ENCODE measurements around the gene B3GALT6. TPM values are rescaled to one million over a fixed set of nuclear protein-coding genes. Genes with fewer than 3 reads are reported as not detected.

B3GALT6 gene
- total RNA-seq, 2 experiments from 2014 or later = 13.3 to 14.4 TPM

GRCh38 chr1:1240822-1241587 lies 9.0 kb downstream of the B3GALT6 start:
- Mint-ChIP-seq H3K9me3 (no peaks in the 10 kb centered on the region), H3K27ac (no peak overlapping the region), H3K4me1 (no peaks in the 10 kb centered on the region), H3K4me3 (no peak overlapping the region), H3K36me3 (ENCODE audit: low read depth) (no peaks in the 10 kb centered on the region), H3K27me3 (no peaks in the 10 kb centered on the region)
- ChIA-PET CTCF (no interaction called here), POLR2A (interaction anchor here (1.4 kb wide), 1 partner anchor 9 kb away, joined by 3 read pairs; the partner anchor contains the start of genes B3GALT6 and SDF4)
- DNase-seq = no peak

GRCh38 chr1:1241588-1242219 lies 9.7 kb downstream of the B3GALT6 start:
- ChIA-PET CTCF (interaction anchor here (0.9 kb wide), 1 partner anchor 119 kb away, joined by 4 read pairs; no protein-coding TSS in a partner anchor), POLR2A (interaction anchor here (0.5 to 1.4 kb wide), 2 partner anchors 10 to 162 kb away, joined by 3 read pairs; partner anchors contain the start of genes B3GALT6 and SDF4)
- H3K27ac Mint-ChIP-seq = no peak overlapping the region
- DNase-seq = no peak
- H3K9me3 Mint-ChIP-seq = no peaks in the 10 kb centered on the region
- no peaks in the 10 kb centered on the region for H3K36me3 Mint-ChIP-seq (ENCODE audit: low read depth)
- no peaks in the 10 kb centered on the region for H3K27me3 Mint-ChIP-seq
- H3K4me3 Mint-ChIP-seq = no peak overlapping the region
- H3K4me1 Mint-ChIP-seq = no peaks in the 10 kb centered on the region

GRCh38 chr1:1242461-1243265 lies 10.6 kb downstream of the B3GALT6 start:
- POLR2A ChIA-PET = no interaction called here
- CTCF ChIA-PET = interaction anchor here (0.9 kb wide), 1 partner anchor 120 kb away, joined by 4 read pairs; no protein-coding TSS in a partner anchor

GRCh38 chr1:1243266-1243660 lies 11.2 kb downstream of the B3GALT6 start:
- H3K4me1 Mint-ChIP-seq = no peaks in the 10 kb centered on the region
- peaks cover 4% of the 10 kb centered on the region for H3K27me3 Mint-ChIP-seq
- DNase-seq = no peak
- no peaks in the 10 kb centered on the region for H3K36me3 Mint-ChIP-seq (ENCODE audit: low read depth)
- no peaks in the 10 kb centered on the region for H3K9me3 Mint-ChIP-seq
- POLR2A ChIA-PET = interaction anchor here (1.4 kb wide), 1 partner anchor 30 kb away, joined by 4 read pairs; the partner anchor contains the start of gene UBE2J2
- CTCF ChIA-PET = no interaction called here
- H3K27ac Mint-ChIP-seq = no peak overlapping the region
- H3K4me3 Mint-ChIP-seq = no peak overlapping the region

More at GRCh38 chr1:1242461-1243265, 10.6 kb downstream of the B3GALT6 start:
- Mint-ChIP-seq H3K4me3 (no peak overlapping the region), H3K9me3 (no peaks in the 10 kb centered on the region), H3K4me1 (no peaks in the 10 kb centered on the region), H3K27me3 (peaks cover 4% of the 10 kb centered on the region), H3K36me3 (ENCODE audit: low read depth) (no peaks in the 10 kb centered on the region), H3K27ac (no peak overlapping the region)
- no peak for DNase-seq

- H3K27me3 Mint-ChIP-seq = peaks cover 4% of the 10 kb centered on the region
- H3K9me3 Mint-ChIP-seq = no peaks in the 10 kb centered on the region
- POLR2A ChIA-PET = interaction anchor here (1.4 kb wide), 1 partner anchor 30 kb away, joined by 4 read pairs; the partner anchor contains the start of gene UBE2J2
- no peak overlapping the region for H3K27ac Mint-ChIP-seq
- H3K4me3 Mint-ChIP-seq = no peak overlapping the region
- CTCF ChIA-PET = no interaction called here
- no peaks in the 10 kb centered on the region for H3K4me1 Mint-ChIP-seq
- H3K36me3 Mint-ChIP-seq (ENCODE audit: low read depth) = no peaks in the 10 kb centered on the region
- no peak for DNase-seq
Observed at GRCh38 chr1:1243807-1244191, 11.8 kb downstream of the B3GALT6 start.

DNA sequence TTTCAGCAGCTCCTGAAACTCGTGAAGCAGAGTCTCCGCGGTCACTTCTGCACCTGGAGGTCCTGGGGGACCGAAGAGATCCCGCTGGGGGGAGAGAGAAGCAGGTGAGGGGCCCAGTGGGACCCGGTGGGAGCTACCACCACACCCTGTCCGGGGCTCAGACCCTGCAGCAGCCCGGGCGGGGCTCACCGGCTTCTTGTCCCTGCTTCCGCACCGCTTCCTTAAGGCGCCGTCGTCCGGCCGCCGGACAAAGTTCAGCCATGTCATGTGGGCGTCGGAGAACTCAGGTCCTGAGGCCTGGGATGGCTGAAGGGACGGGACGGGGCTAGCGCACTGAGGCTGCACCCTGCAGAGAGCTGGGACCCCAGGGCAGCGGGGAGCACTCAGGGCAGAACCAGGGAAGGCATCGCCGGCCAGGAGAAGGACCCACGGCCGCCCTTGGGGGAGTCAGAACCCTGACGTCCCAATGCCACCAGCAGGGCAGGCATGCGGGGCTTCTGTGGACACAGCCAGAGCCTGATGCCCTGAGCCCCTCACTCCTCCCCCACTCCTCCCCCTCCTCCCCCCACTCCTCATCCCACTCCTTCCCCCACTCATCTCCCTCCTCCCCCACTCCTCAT lies 12.3 kb downstream of the B3GALT6 start:
- ChIA-PET POLR2A (interaction anchor here (1.4 kb wide), 1 partner anchor 29 kb away, joined by 4 read pairs; the partner anchor contains the start of gene UBE2J2), CTCF (no interaction called here)
- no peaks in the 10 kb centered on the region for H3K4me1 Mint-ChIP-seq
- H3K27me3 Mint-ChIP-seq = peaks cover 4% of the 10 kb centered on the region
- H3K4me3 Mint-ChIP-seq = no peak overlapping the region
- DNase-seq = no peak
- no peaks in the 10 kb centered on the region for H3K9me3 Mint-ChIP-seq
- no peaks in the 10 kb centered on the region for H3K36me3 Mint-ChIP-seq (ENCODE audit: low read depth)
- no peak overlapping the region for H3K27ac Mint-ChIP-seq

DNA sequence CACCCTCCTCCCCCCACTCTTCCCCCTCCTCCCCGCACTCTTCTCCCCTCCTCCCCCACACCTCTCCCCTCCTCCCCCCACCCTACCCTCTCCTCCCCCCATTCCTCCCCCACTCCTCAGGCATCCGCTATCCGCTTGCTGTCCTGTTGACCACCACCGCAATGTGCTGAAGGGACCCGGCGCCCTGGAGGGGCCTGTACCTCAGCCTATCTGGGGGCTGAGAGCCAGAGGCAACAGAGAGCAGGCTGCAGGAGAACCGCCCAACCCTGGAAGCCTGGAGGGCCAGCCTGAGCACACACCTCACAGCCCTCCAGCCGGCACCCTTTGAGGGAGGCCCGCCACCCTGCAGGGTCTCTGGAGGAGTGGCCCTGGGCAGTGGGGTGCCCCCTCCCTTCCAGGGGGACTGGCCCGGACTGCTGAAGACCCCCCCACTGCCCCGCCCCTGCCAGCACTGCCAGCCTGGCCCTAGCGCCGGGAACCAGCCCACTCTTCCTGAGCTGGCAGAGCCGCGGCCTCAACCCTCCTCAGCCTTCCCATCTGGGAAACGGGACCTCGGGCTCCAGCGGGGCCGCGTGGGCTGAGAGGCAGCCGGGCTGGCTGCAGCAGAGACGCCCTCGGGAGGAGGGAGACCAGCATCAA lies 13.3 kb downstream of the B3GALT6 start:
- peaks cover 4% of the 10 kb centered on the region for H3K27me3 Mint-ChIP-seq

DNA sequence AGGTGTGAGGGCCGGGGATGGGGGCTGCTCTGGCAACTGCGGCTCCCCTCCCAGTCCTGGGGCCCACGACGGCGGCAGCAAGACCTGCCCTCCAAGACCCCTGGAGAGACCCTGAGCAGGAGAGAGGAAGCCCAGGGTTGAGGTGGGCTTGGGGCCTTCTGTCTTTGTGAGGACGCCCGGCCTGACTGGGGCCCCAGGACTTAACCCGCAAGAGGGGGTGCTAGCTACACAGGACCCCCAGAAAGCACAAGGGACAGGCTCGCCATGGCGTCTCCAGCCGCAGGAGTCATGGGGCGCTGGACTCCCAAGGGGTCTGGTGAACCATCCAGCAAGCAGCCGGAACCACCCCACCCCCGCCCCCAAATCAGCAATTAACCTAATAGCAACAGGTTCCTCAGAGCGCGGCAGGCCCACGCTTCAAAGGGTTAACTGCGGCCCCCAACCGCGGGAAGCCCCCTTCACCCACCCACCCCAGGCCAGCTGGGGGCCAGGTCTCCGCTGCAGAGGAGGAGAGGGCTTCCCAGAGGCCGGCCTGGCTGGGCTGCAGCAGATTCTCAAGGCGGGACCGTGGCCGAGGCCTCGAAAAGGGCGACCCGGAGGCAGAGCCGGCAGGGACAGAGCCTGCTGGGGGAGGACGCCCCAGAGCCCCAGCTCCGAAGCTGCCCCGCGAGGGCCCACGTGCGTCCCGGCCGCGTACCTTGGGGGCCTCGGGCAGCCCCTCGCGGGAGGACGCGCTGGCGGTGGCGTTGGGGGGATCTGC lies 14.0 kb downstream of the B3GALT6 start:
- no peak for DNase-seq
- H3K4me1 Mint-ChIP-seq = peaks cover 12% of the 10 kb centered on the region
- ChIA-PET POLR2A (no interaction called here), CTCF (no interaction called here)
- H3K4me3 Mint-ChIP-seq = no peak overlapping the region
- H3K36me3 Mint-ChIP-seq (ENCODE audit: low read depth) = no peaks in the 10 kb centered on the region
- H3K9me3 Mint-ChIP-seq = no peaks in the 10 kb centered on the region
- H3K27me3 Mint-ChIP-seq = peaks cover 4% of the 10 kb centered on the region
- no peak overlapping the region for H3K27ac Mint-ChIP-seq

More for the DNA sequence above, 13.3 kb downstream of the B3GALT6 start:
- H3K36me3 Mint-ChIP-seq (ENCODE audit: low read depth) = no peaks in the 10 kb centered on the region
- H3K9me3 Mint-ChIP-seq = no peaks in the 10 kb centered on the region
- H3K4me1 Mint-ChIP-seq = peaks cover 6% of the 10 kb centered on the region
- no peak for DNase-seq
- ChIA-PET CTCF (no interaction called here), POLR2A (no interaction called here)
- H3K4me3 Mint-ChIP-seq = no peak overlapping the region
- no peak overlapping the region for H3K27ac Mint-ChIP-seq

- DNase-seq = no peak
Observed at GRCh38 chr1:1246577-1247340, 14.7 kb downstream of the B3GALT6 start, which contains the start of gene C1QTNF12. TSS of gene C1QTNF12 (minus strand) at chr1:1246722. CDS start at chr1:1246690, 32 bp downstream.

DNA sequence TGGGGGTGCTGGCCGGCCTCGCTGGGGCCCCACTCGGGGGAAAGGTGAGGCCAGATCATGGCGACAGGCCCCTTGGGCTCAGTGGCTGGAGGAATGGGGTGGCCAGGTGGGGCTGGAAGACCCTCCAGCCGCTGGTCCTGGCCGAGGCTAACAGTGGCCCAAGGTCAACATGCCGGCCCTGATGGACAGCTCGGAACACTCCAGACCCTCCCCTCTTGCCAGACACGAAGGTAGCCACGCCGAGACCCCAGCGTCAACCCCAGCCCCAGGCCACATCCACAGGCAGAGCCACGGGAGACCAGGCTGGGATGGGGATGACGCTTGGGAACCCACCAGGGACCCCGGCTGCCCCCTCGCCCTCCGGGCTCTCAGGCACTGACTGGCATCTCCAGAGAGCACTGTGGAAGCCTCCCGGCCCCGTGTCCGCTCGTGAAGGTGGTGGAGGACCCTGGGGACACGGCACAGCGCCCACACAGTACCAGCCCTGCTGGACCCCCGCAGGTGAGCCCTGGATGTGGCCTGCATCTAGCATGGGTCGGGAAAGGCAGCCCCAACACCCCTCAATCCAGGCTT lies 15.4 kb downstream of the B3GALT6 start:
- ChIA-PET CTCF (no interaction called here), POLR2A (no interaction called here)
- Mint-ChIP-seq H3K36me3 (ENCODE audit: low read depth) (no peaks in the 10 kb centered on the region), H3K9me3 (no peaks in the 10 kb centered on the region), H3K4me3 (no peak overlapping the region), H3K4me1 (peaks cover 16% of the 10 kb centered on the region), H3K27ac (no peak overlapping the region), H3K27me3 (peaks cover 4% of the 10 kb centered on the region)
- no peak for DNase-seq

More at GRCh38 chr1:1246577-1247340, 14.7 kb downstream of the B3GALT6 start, which contains the start of gene C1QTNF12:
- H3K4me3 Mint-ChIP-seq = no peak within 1 kb of the TSS
- H3K27ac Mint-ChIP-seq = no peak within 1 kb of the TSS
- H3K27me3 Mint-ChIP-seq = peaks cover 4% of the 10 kb centered on the region
- no peaks in the 10 kb centered on the region for H3K36me3 Mint-ChIP-seq (ENCODE audit: low read depth)
- ChIA-PET POLR2A (no interaction called here), CTCF (no interaction called here)
- H3K9me3 Mint-ChIP-seq = no peaks in the 10 kb centered on the region
- H3K4me1 Mint-ChIP-seq = peaks cover 14% of the 10 kb centered on the region

Measured in activated CD4-positive, alpha-beta memory T cell treated with anti-CD3 and anti-CD28 coated beads, Interleukin-2, amount 10 ng/mL, durations not matched to agents 7 days and 5 days (primary cell).